IMR-90 (cell line): ENCODE data around the gene GNG7. TPM values are rescaled to one million over a fixed set of nuclear protein-coding genes. Genes with fewer than 3 reads are reported as not detected.

Source experiments
- ATAC-seq: fragments of 200-7000 bp; cut with Tn5 transposase; 2 replicates; pipeline ENCODE4 v1.9.1; 2020; ENCODE audit warnings: low read depth, mild to moderate bottlenecking, moderate library complexity
- BruUV-seq: library from RNA; stranded (reverse); fragments of 400-500 nt; replicated peaks from 2 replicates; lab custom pipeline; 2021; lab: Mats Ljungman, UMichigan
- CTCF ChIA-PET: fragments of 300-600 bp; formaldehyde crosslinking; extraction: SDS; loops from one replicate; lab custom pipeline; 2021; ENCODE audit warnings: antibody characterized with exemption; lab: Yijun Ruan, JAX
- POLR2A ChIA-PET: fragments of 300-600 bp; sonication (Branson Sonifier 250); formaldehyde crosslinking; loops from one replicate; lab custom pipeline; 2022; ENCODE audit warnings: antibody characterized with exemption; ENCODE audit not compliant: unreplicated experiment; lab: Charles Lee
- DNase-seq: peaks from one replicate; pipeline ENCODE4 v3.0.0; 2013
- H2AFZ ChIP-seq: replicated peaks from 2 replicates; pipeline ENCODE3; 2013; ENCODE audit warnings: low read length, mild to moderate bottlenecking; ENCODE audit not compliant: poor library complexity
- H2AK5ac ChIP-seq: 2 replicates; pipeline ENCODE4 v1.6.1; 2013; ENCODE audit warnings: low read depth, low read length, inconsistent platforms
- H2AK9ac ChIP-seq: replicated peaks from 2 replicates; pipeline ENCODE3; 2013; ENCODE audit warnings: mild to moderate bottlenecking, low read depth, low read length, moderate library complexity; ENCODE audit not compliant: poor library complexity
- H2BK120ac ChIP-seq: 2 replicates; pipeline ENCODE4 v1.6.1; 2013; ENCODE audit warnings: low read depth, low read length, inconsistent platforms
- H2BK15ac ChIP-seq: 3 replicates; pipeline ENCODE4 v1.6.1; 2013; ENCODE audit warnings: low read depth, low read length, inconsistent platforms
- H2BK20ac ChIP-seq: 2 replicates; pipeline ENCODE4 v1.6.1; 2013; ENCODE audit warnings: low read depth, mild to moderate bottlenecking, inconsistent platforms, low read length, moderate library complexity
- H2BK5ac ChIP-seq: 2 replicates; pipeline ENCODE4 v1.6.1; 2013; ENCODE audit warnings: mild to moderate bottlenecking, low read depth, low read length, inconsistent platforms; ENCODE audit not compliant: poor library complexity, severe bottlenecking
- H3K14ac ChIP-seq: replicated peaks from 2 replicates; pipeline ENCODE4 v1.6.1; 2013; ENCODE audit warnings: low read depth, low read length, inconsistent platforms
- H3K18ac ChIP-seq: 2 replicates; pipeline ENCODE4 v1.6.1; 2013; ENCODE audit warnings: low read depth, low read length, control low read depth
- H3K23ac ChIP-seq: 2 replicates; pipeline ENCODE4 v1.6.1; 2013; ENCODE audit warnings: low read depth, low read length, inconsistent platforms
- H3K27ac ChIP-seq: 2 replicates; pipeline ENCODE4 v1.5.1; 2013; ENCODE audit warnings: mild to moderate bottlenecking, control low read depth, low read length; ENCODE audit not compliant: insufficient read depth
- H3K27me3 ChIP-seq: 2 replicates; pipeline ENCODE4 v1.6.1; 2013; ENCODE audit warnings: low read length; ENCODE audit not compliant: control insufficient read depth, insufficient read depth
- H3K36me3 ChIP-seq: 2 replicates; pipeline ENCODE4 v1.6.1; 2013; ENCODE audit warnings: low read length, mixed read lengths; ENCODE audit not compliant: control insufficient read depth, insufficient read depth
- H3K4ac ChIP-seq: 2 replicates; pipeline ENCODE4 v1.6.1; 2013; ENCODE audit warnings: low read depth, low read length, inconsistent platforms
- H3K4me1 ChIP-seq: 2 replicates; pipeline ENCODE4 v1.6.1; 2013; ENCODE audit warnings: low read length, mixed read lengths; ENCODE audit not compliant: control insufficient read depth, insufficient read depth
- H3K4me2 ChIP-seq: 2 replicates; pipeline ENCODE4 v1.6.1; 2013; ENCODE audit warnings: low read depth, mild to moderate bottlenecking, control low read depth, low read length, moderate library complexity
- H3K4me3 ChIP-seq: 2 replicates; pipeline ENCODE4 v1.5.1; 2013; ENCODE audit warnings: low read depth, mild to moderate bottlenecking, control low read depth, low read length, moderate library complexity; ENCODE audit not compliant: insufficient read depth
- H3K56ac ChIP-seq: 2 replicates; pipeline ENCODE4 v1.6.1; 2013; ENCODE audit warnings: low read length, inconsistent platforms; ENCODE audit not compliant: insufficient read depth; ENCODE audit errors: extremely low read depth
- H3K79me1 ChIP-seq, 2 experiments: 2 replicates each; pipeline ENCODE4 v1.6.1; 2013; ENCODE audit warnings: low read length in 2 of 2, inconsistent platforms in 1 of 2, low read depth in 1 of 2
- H3K9ac ChIP-seq: 2 replicates; pipeline ENCODE4 v1.6.1; 2013; ENCODE audit warnings: low read depth, low read length, control low read depth
- H3K9me1 ChIP-seq: 2 replicates; pipeline ENCODE4 v1.6.1; 2013; ENCODE audit warnings: low read length, inconsistent platforms; ENCODE audit not compliant: insufficient read depth
- H3K9me3 ChIP-seq: 2 replicates; pipeline ENCODE4 v1.6.1; 2013; ENCODE audit warnings: low read length; ENCODE audit not compliant: control insufficient read depth, insufficient read depth
- H4K20me1 ChIP-seq: 2 replicates; pipeline ENCODE4 v1.6.1; 2013; ENCODE audit warnings: low read length, inconsistent platforms; ENCODE audit not compliant: insufficient read depth
- H4K5ac ChIP-seq: 2 replicates; pipeline ENCODE4 v1.6.1; 2013; ENCODE audit warnings: mild to moderate bottlenecking, low read depth, low read length, control low read depth
- H4K8ac ChIP-seq, 2 experiments: 2 replicates each; pipeline ENCODE4 v1.6.1; 2013; ENCODE audit warnings: low read depth in 2 of 2, low read length in 2 of 2, control low read depth in 1 of 2, inconsistent platforms in 1 of 2
- H4K91ac ChIP-seq: 2 replicates; pipeline ENCODE4 v1.6.1; 2013; ENCODE audit warnings: low read depth, low read length, inconsistent platforms; ENCODE audit not compliant: insufficient read depth
- CHD1 ChIP-seq: IDR thresholded peaks from 2 replicates; pipeline ENCODE4 v1.6.1; 2012; ENCODE audit warnings: low read depth, low read length, improper control_type of control experiment
- WGBS, 2 experiments: methylation state at CpG; one replicate each; pipeline versions ENCODE4 v1.1.5 to v1.1.7; 2013; ENCODE audit warnings: missing lambda C conversion rate in 2 of 2; ENCODE audit not compliant: insufficient read length in 1 of 2; ENCODE audit errors: extremely low coverage in 2 of 2; 5-methylcytosine and 5-hydroxymethylcytosine counted together
- dilution Hi-C: fragments of 300-500 bp; cut with HindIII; formaldehyde crosslinking; loops from one replicate; pipeline ENCODE4 v1.14.3; 2018; ENCODE audit warnings: low sequenced_read_pairs; ENCODE audit not compliant: unreplicated experiment
- in situ Hi-C: fragments of 300-500 bp; cut with MboI; formaldehyde crosslinking; loops from 3 replicates; pipeline ENCODE4 v1.14.3; 2019; ENCODE audit warnings: low sequenced_read_pairs, inconsistent platforms, mixed read lengths
- intact Hi-C: fragments of 100-400 bp; cut with micrococcal nuclease; formaldehyde crosslinking; loops from 2 replicates; pipeline ENCODE4 v1.10.0; 2022
- polyA plus RNA-seq, 3 experiments: library from polyadenylated mRNA; depleted of rRNA; stranded (reverse); fragments of >200 nt; gene quantifications; 2 replicates each; pipeline ENCODE4 v1.2.3, GENCODE V29; 2012; ENCODE audit warnings: low replicate concordance in 1 of 3
- total RNA-seq: library from RNA; depleted of rRNA; stranded (reverse); fragments of >200 nt; gene quantifications from 2 replicates; pipeline ENCODE4 v1.2.3, GENCODE V29; 2012

GNG7 gene
- total and polyA plus RNA-seq, 2 of the 4 experiments (the other 2 are of a cell fraction): under 0.01 to 0.21 TPM

- Histone ChIP-seq H3K4me2 (no peak overlapping the region), H3K27me3 (no peaks in the 10 kb centered on the region), H3K23ac (no peak overlapping the region), H2AK5ac (peak overlapping the region; percentile 96), H3K4me3 (no peak overlapping the region), H2BK15ac (peak overlapping the region; percentile 59; the same call in 1 of the 3 replicates), H2AK9ac (peak overlapping the region; percentile 70), H2AFZ (peak overlapping the region; percentile 49), H4K91ac (peak overlapping the region; percentile 49), H2BK5ac (no peak overlapping the region), H3K79me1 (peaks cover 0 to 13% of the 10 kb centered on the region in 2 experiments; a peak in 1 of 4 replicates), H3K9ac (no peak overlapping the region), H3K9me1 (peaks cover 11% of the 10 kb centered on the region), H3K4ac (peak overlapping the region; percentile 75), H3K36me3 (no peaks in the 10 kb centered on the region), H3K4me1 (peaks cover 8% of the 10 kb centered on the region), H4K20me1 (no peaks in the 10 kb centered on the region), H4K5ac (no peak overlapping the region), H3K56ac (no peak overlapping the region), H2BK120ac (peak overlapping the region; percentile 86), H4K8ac (0 out of 4 replicates have a peak overlapping the region, but pooled peaks of 1 of the 2 experiments have one; percentile 31), H2BK20ac (no peak overlapping the region; the same call in 1 of the 2 replicates), H3K9me3 (no peaks in the 10 kb centered on the region), H3K27ac (no peak overlapping the region; the same call in 1 of the 2 replicates), H3K18ac (no peak overlapping the region), H3K14ac (no peak overlapping the region)
- no TSS peak for BruUV-seq
- ATAC-seq (no peak), DNase-seq (no peak)
- WGBS, 2 experiments: 89% methylated on average over 9 of the region's 20 CpGs; no CpG with 5 or more reads in 1 of the 2 experiments
- no peak for TF ChIP-seq CHD1
- ChIA-PET POLR2A (no interaction called here), CTCF (no interaction called here)
- dilution Hi-C loops (no loop called here), in situ Hi-C loops (no loop called here), intact Hi-C loops (loop anchor here (10.0 kb wide), 1 partner anchor 987 kb away; the partner anchor contains the start of gene MEX3D)
Observed at GRCh38 chr19:2551172-2551863, 151.2 kb downstream of the GNG7 start.
